Peyer's patch (tissue), 4 donors: ENCODE data around the gene CAMK2D.

Source experiments
- CTCF ChIP-seq, 6 experiments: fragments of 450-650 bp in 4 of 6; fragments of 200-600 bp in 2 of 6; sonication (generic) in 1 of 6; IDR thresholded peaks; one replicate each; pipeline ENCODE4 v1.5.1; 2017 to 2019; ENCODE audit warnings: antibody characterized with exemption in 6 of 6, mild to moderate bottlenecking in 3 of 6, moderate library complexity in 1 of 6
- POLR2A ChIP-seq, 2 donors: fragments of 450-650 bp; IDR thresholded peaks; one replicate each; pipeline ENCODE4 v1.5.1; 2017; ENCODE audit warnings: antibody characterized with exemption in 2 of 2, mild to moderate bottlenecking in 2 of 2, moderate library complexity in 2 of 2

- TF ChIP-seq CTCF (IDR thresholded peaks at IDR 0.05) (no peak), POLR2A (IDR thresholded peaks at IDR 0.05) (no peak)
Observed at GRCh38 chr4:113478032-113478431, 283.5 kb downstream of the CAMK2D start.
